Breast epithelium (tissue), 4 donors: ENCODE results near the gene COMMD1. TPM values are rescaled to one million over a fixed set of nuclear protein-coding genes. Genes with fewer than 3 reads are reported as not detected.
"Not testable (repeated sequence)": the region's sequence is repeated elsewhere in the genome, so short reads cannot be mapped to it uniquely, and the experiment has no call there.

Experiments used
- DNase-seq, 2 donors: peaks; one replicate each; pipeline ENCODE4 v3.0.0-alpha.2; 2019; ENCODE audit warnings: low spot score in 2 of 2
- H3K27ac ChIP-seq, 2 donors: fragments of 200-600 bp; sonication (generic) in 1 of 2; one replicate each; pipeline ENCODE4 v1.5.1; 2016 to 2019; ENCODE audit warnings: mild to moderate bottlenecking in 1 of 2
- H3K27me3 ChIP-seq, 2 donors: fragments of 200-600 bp; sonication (generic) in 1 of 2; one replicate each; pipeline versions ENCODE4 v1.5.1 to v1.6.0; 2017 to 2019; ENCODE audit warnings: control low read depth in 1 of 2, mild to moderate bottlenecking in 1 of 2
- H3K36me3 ChIP-seq: fragments of 200-600 bp; one replicate; pipeline ENCODE4 v1.5.1; 2019
- H3K4me1 ChIP-seq, 2 donors: fragments of 200-600 bp; sonication (generic); one replicate each; pipeline ENCODE4 v1.5.1; 2016 to 2019; ENCODE audit warnings: control low read depth in 1 of 2
- H3K4me3 ChIP-seq, 3 donors: fragments of 200-600 bp; sonication (generic); 1 replicate in 2 of 3; 2 replicates in 1 of 3; pipeline ENCODE4 v1.5.1; 2016 to 2019; ENCODE audit warnings: mild to moderate bottlenecking in 3 of 3, moderate library complexity in 2 of 3
- H3K9me3 ChIP-seq, 2 donors: fragments of 200-600 bp; sonication (generic) in 1 of 2; one replicate each; pipeline ENCODE4 v1.5.1; 2016 to 2019; ENCODE audit warnings: control low read depth in 1 of 2
- CTCF ChIP-seq, 3 donors: fragments of 450-650 bp; IDR thresholded peaks; one replicate each; pipeline ENCODE4 v1.5.1; 2016 to 2017; ENCODE audit warnings: antibody characterized with exemption in 3 of 3, mild to moderate bottlenecking in 3 of 3, moderate library complexity in 3 of 3
- POLR2A ChIP-seq: fragments of 450-650 bp; IDR thresholded peaks from one replicate; pipeline ENCODE4 v1.6.1; 2016; ENCODE audit warnings: antibody characterized with exemption, mild to moderate bottlenecking, moderate library complexity
- POLR2AphosphoS5 ChIP-seq, 3 donors: sonication (generic); formaldehyde crosslinking; IDR thresholded peaks; one replicate each; pipeline ENCODE4 v1.6.1; 2017; ENCODE audit warnings: antibody characterized with exemption in 3 of 3
- intact Hi-C: fragments of 100-400 bp; cut with DNase I; formaldehyde crosslinking; loops from one replicate; pipeline ENCODE4 v1.15.1; 2023; ENCODE audit warnings: low total_unique reads
- total RNA-seq, 3 donors: library from RNA; depleted of rRNA; stranded (reverse); fragments of >200 nt; gene quantifications; one replicate each; pipeline ENCODE4 v1.1.0, GENCODE V29; 2016

The COMMD1 gene
- total RNA-seq, 3 donors from 2014 or later, result 38.4 to 63.8 (median 56.4) TPM

DNA sequence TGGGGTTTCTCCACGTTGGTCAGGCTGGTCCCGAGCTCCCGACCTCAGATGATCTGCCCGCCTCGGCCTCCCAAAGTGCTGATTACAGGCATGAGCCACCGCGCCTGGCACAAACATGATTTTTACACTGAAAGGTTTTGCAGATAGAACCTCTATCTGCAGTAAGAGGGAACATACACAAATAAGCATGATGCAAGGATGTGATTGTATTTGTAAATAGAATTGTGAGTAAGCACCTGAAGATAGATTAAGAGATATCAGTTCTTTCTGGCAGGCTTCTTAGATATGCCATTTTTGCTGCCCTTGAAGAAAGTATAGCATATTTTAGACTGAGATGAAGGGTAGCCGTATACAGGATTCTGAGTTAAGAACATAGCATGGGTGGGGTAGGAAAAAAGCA is 3.6 kb downstream of the COMMD1 start:
- H3K9me3 ChIP-seq, result no peaks in the 10 kb centered on the region
- TF ChIP-seq POLR2A (no peak), POLR2AphosphoS5 (IDR thresholded peaks at IDR 0.05) (no peak), CTCF (IDR thresholded peaks at IDR 0.05) (no peak)
- intact Hi-C loops, result no loop called here
- no peaks in the 10 kb centered on the region for H3K36me3 ChIP-seq
- H3K4me3 ChIP-seq, result no peak overlapping the region
- no peak overlapping the region for H3K27ac ChIP-seq
- DNase-seq, result no peak
- no peaks in the 10 kb centered on the region for H3K4me1 ChIP-seq
- H3K27me3 ChIP-seq, result no peaks in the 10 kb centered on the region

DNA sequence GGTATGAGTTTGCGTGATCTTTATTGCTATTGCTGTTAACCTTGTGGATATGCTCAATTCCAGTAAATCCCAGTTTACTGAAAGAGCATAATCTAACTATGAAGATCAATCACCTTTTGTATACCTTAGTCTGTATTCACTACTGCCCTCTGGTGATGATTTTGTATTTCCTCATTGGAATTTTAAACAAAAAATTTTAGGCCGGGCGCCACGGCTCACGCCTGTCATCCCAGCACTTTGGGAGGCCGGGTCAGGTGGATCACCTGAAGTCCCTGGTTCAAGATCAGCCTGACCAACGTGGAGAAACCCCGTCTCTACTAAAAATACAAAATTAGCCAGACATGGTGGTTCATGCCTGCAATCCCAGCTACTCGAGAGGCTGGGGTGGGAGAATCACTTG is 5.1 kb downstream of the COMMD1 start:
- intact Hi-C loops, result no loop called here
- Histone ChIP-seq H3K27ac (no peak overlapping the region), H3K4me1 (no peaks in the 10 kb centered on the region), H3K36me3 (no peaks in the 10 kb centered on the region), H3K9me3 (no peaks in the 10 kb centered on the region), H3K4me3 (no peak overlapping the region), H3K27me3 (no peaks in the 10 kb centered on the region)
- no peak for DNase-seq
- TF ChIP-seq POLR2A (no peak), POLR2AphosphoS5 (IDR thresholded peaks at IDR 0.05) (no peak), CTCF (IDR thresholded peaks at IDR 0.05) (no peak)

GRCh38 chr2:61911510-61911909 is 6.0 kb downstream of the COMMD1 start:
- Histone ChIP-seq H3K4me1 (no peaks in the 10 kb centered on the region), H3K27ac (no peak overlapping the region), H3K4me3 (no peak overlapping the region), H3K9me3 (no peaks in the 10 kb centered on the region), H3K36me3 (no peaks in the 10 kb centered on the region), H3K27me3 (no peaks in the 10 kb centered on the region)
- TF ChIP-seq POLR2AphosphoS5 (IDR thresholded peaks at IDR 0.05), result no peak
- no peak for TF ChIP-seq CTCF (IDR thresholded peaks at IDR 0.05)
- TF ChIP-seq POLR2A, result no peak
- intact Hi-C loops, result no loop called here
- DNase-seq, result no peak

GRCh38 chr2:61914794-61915193 is 9.3 kb downstream of the COMMD1 start:
- H3K36me3 ChIP-seq, intact Hi-C loops, H3K27ac ChIP-seq, H3K27me3 ChIP-seq, H3K4me3 ChIP-seq, H3K9me3 ChIP-seq, DNase-seq, H3K4me1 ChIP-seq: not testable (repeated sequence)

DNA sequence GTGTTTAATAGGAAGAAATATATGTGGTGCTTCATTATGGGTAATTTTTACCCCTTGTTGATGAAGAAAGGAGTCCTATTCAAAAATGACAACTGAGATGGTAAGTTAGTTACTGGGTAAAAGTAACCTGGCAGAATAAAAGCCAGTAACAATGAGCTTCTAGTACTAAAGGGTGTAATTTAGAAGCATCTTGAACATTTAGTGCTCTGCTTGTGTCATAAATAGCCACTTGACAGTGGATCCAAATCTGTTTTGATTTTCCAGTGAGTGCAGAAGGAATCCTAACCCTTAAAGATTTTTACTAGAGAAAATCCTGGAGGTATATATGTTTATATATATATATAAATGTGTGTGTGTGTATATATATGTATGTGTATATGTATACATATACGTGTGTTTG is 15.1 kb downstream of the COMMD1 start:
- H3K4me3 ChIP-seq, result no peak overlapping the region
- no peaks in the 10 kb centered on the region for H3K36me3 ChIP-seq
- H3K4me1 ChIP-seq, result no peaks in the 10 kb centered on the region
- TF ChIP-seq POLR2A (no peak), CTCF (IDR thresholded peaks at IDR 0.05) (no peak), POLR2AphosphoS5 (IDR thresholded peaks at IDR 0.05) (no peak)
- H3K27ac ChIP-seq, result no peak overlapping the region
- H3K27me3 ChIP-seq, result no peaks in the 10 kb centered on the region
- intact Hi-C loops, result no loop called here
- DNase-seq, result no peak
- no peaks in the 10 kb centered on the region for H3K9me3 ChIP-seq

DNA sequence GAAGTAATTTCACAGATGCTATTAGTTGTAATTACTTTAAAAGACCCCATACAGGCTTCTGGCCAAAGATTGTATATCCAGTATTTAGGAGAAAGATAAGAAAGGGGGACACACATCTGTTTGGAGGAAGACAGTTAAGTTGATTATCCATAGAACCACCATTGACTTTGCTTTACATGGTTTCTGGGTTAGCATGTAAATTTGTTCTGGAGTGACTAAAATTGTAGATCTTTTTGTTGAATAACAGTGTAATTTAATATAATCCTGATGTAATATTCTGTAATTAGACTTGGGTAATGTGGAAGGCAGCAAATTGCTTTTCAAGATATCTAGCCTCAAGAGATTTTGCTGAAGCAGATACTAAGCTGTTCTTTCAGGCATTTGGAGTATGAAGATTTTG is 17.2 kb downstream of the COMMD1 start:
- H3K27ac ChIP-seq, result no peak overlapping the region
- H3K27me3 ChIP-seq, result no peaks in the 10 kb centered on the region
- TF ChIP-seq POLR2AphosphoS5 (IDR thresholded peaks at IDR 0.05) (no peak), POLR2A (no peak), CTCF (IDR thresholded peaks at IDR 0.05) (no peak)
- no peaks in the 10 kb centered on the region for H3K4me1 ChIP-seq
- no peaks in the 10 kb centered on the region for H3K9me3 ChIP-seq
- no peaks in the 10 kb centered on the region for H3K36me3 ChIP-seq
- intact Hi-C loops, result no loop called here
- DNase-seq, result no peak
- no peak overlapping the region for H3K4me3 ChIP-seq
